CD4-positive, alpha-beta T cell treated with Interleukin-6 for 4 hours (primary cell): ENCODE results near the gene PAGR1.
"Not testable (repeated sequence)": the region's sequence is repeated elsewhere in the genome, so short reads cannot be mapped to it uniquely, and the experiment has no call there.

ENCODE experiments used
- DNase-seq: peaks from one replicate; pipeline ENCODE4 v3.0.0-alpha.2; 2020; ENCODE audit warnings: mixed read lengths

The PAGR1 gene

GRCh38 chr16:29813644-29814562, 2.0 kb upstream of the PAGR1 start:
- DNase-seq: no peak

GRCh38 chr16:29814592-29814991, 1.4 kb upstream of the PAGR1 start:
- DNase-seq: no peak

GRCh38 chr16:29815032-29815721, 775 bp upstream of the PAGR1 start:
- peak; percentile 70 for DNase-seq

GRCh38 chr16:29816694-29817441, 916 bp downstream of the PAGR1 start:
- DNase-seq: peak; percentile 66

- no peak for DNase-seq
These were observed 2.1 kb downstream of the PAGR1 start for GRCh38 chr16:29818082-29818481.

GRCh38 chr16:29819506-29819905, 3.6 kb downstream of the PAGR1 start:
- DNase-seq: no peak

GRCh38 chr16:29820271-29820701, 4.3 kb downstream of the PAGR1 start, which contains the start of gene MVP:
TSS of gene MVP (plus strand) at chr16:29820462. CDS start at chr16:29830550, 10,088 bp downstream.
- DNase-seq: peak; percentile 73

GRCh38 chr16:29820730-29821642, 5.0 kb downstream of the PAGR1 start:
- peak; percentile 53 for DNase-seq

- DNase-seq: no peak
These were observed 5.7 kb downstream of the PAGR1 start for GRCh38 chr16:29821643-29822115.

- no peak for DNase-seq
These were observed 8.7 kb downstream of the PAGR1 start for GRCh38 chr16:29824589-29825144.

- DNase-seq: peak; percentile 58
These were observed 9.4 kb downstream of the PAGR1 start for GRCh38 chr16:29825145-29826044.

GRCh38 chr16:29826342-29826695, 10.4 kb downstream of the PAGR1 start:
- no peak for DNase-seq

GRCh38 chr16:29830774-29831173, 14.8 kb downstream of the PAGR1 start:
- DNase-seq: no peak

- DNase-seq: no peak
These were observed 15.5 kb downstream of the PAGR1 start for GRCh38 chr16:29831490-29831889.

GRCh38 chr16:29833219-29833618, 17.3 kb downstream of the PAGR1 start:
- not testable (repeated sequence) for DNase-seq

- no peak for DNase-seq
These were observed 18.1 kb downstream of the PAGR1 start for GRCh38 chr16:29834079-29834478.

GRCh38 chr16:29835926-29836325, 20.0 kb downstream of the PAGR1 start:
- no peak for DNase-seq

GRCh38 chr16:29836623-29837022, 20.7 kb downstream of the PAGR1 start:
- DNase-seq: no peak

- DNase-seq: no peak
These were observed 21.9 kb downstream of the PAGR1 start for GRCh38 chr16:29837841-29838240.

GRCh38 chr16:29839822-29840221, 23.9 kb downstream of the PAGR1 start:
- DNase-seq: no peak

- DNase-seq: no peak
These were observed 24.3 kb downstream of the PAGR1 start for GRCh38 chr16:29840240-29840639.
